Activated B cell treated with CpG ODN at 0.5 μM for 24 hours (primary cell): Measurements from ENCODE around the gene SV2B. TPM values are rescaled to one million over a fixed set of nuclear protein-coding genes. Genes with fewer than 3 reads are reported as not detected.

Experiments
- ATAC-seq: fragments of 200-7000 bp; cut with Tn5 transposase; one replicate; pipeline ENCODE4 v1.10.0; 2021; ENCODE audit warnings: low read depth, mild to moderate bottlenecking, moderate library complexity
- CTCF ChIA-PET: fragments of 350-600 bp; sonication (Branson Sonifier 250); formaldehyde crosslinking; loops from one replicate; lab custom pipeline; 2021; ENCODE audit warnings: antibody characterized with exemption; lab: Charles Lee
- POLR2A ChIA-PET: fragments of 350-600 bp; sonication (Branson Sonifier 250); formaldehyde crosslinking; loops from one replicate; lab custom pipeline; 2021; ENCODE audit warnings: antibody characterized with exemption; lab: Charles Lee
- DNase-seq: peaks from one replicate; pipeline ENCODE4 v3.0.0; 2022
- H3K27ac Mint-ChIP-seq: one replicate; pipeline ENCODE4 v1.8.0; 2020; ENCODE audit warnings: mixed read lengths
- H3K27me3 Mint-ChIP-seq: one replicate; pipeline ENCODE4 v1.8.0; 2021; ENCODE audit warnings: mixed read lengths
- H3K36me3 Mint-ChIP-seq: one replicate; pipeline ENCODE4 v1.8.0; 2021; ENCODE audit warnings: low read depth, mixed read lengths
- H3K4me1 Mint-ChIP-seq: one replicate; pipeline ENCODE4 v1.8.0; 2021; ENCODE audit warnings: mixed read lengths
- H3K4me3 Mint-ChIP-seq: one replicate; pipeline ENCODE4 v1.8.0; 2020; ENCODE audit warnings: mild to moderate bottlenecking, mixed read lengths
- H3K9me3 Mint-ChIP-seq: one replicate; pipeline ENCODE4 v1.8.0; 2020; ENCODE audit warnings: mixed read lengths
- intact Hi-C: fragments of 100-400 bp; cut with micrococcal nuclease; formaldehyde crosslinking; loops from one replicate; pipeline ENCODE4 v1.15.1; 2024
- total RNA-seq: library from RNA; stranded (reverse); gene quantifications from 2 replicates; pipeline ENCODE4 v1.2.3, GENCODE V29; 2022
- TF ChIP-seq, protein P1 (sequence below): fragments of 200-600 bp; IDR thresholded peaks from one replicate; pipeline ENCODE4 v1.8.0; 2022; ENCODE audit warnings: antibody characterized with exemption, mild to moderate bottlenecking

SV2B gene
- total RNA-seq, 1 donor from 2014 or later = not detected

DNA sequence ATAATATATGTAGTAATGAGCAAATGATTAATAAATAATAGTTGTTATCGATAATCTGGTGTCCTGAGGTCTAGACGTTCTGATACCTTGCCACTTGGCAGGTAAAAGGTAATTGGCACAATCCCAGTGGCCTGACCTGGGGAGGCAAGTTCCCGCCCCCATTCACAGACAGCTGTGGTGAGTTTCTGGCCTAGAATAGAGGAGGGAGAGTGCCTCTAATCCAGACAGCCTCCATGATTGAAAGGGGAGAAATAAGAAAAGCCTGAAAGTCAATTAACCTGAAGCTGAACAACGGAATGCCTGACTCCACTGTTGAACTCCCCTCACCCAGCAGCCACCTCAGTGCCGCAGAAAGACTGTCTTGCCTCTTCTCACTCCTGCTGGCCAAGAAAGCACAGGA is 38.1 kb upstream of the SV2B start:
- CTCF ChIA-PET = no interaction called here
- Mint-ChIP-seq H3K27me3 (peaks cover 21% of the 10 kb centered on the region), H3K27ac (no peak overlapping the region), H3K36me3 (no peaks in the 10 kb centered on the region), H3K9me3 (peaks cover 9% of the 10 kb centered on the region), H3K4me1 (no peaks in the 10 kb centered on the region), H3K4me3 (no peak overlapping the region)
- DNase-seq (no peak), ATAC-seq (no peak)
- TF ChIP-seq, protein P1, sequence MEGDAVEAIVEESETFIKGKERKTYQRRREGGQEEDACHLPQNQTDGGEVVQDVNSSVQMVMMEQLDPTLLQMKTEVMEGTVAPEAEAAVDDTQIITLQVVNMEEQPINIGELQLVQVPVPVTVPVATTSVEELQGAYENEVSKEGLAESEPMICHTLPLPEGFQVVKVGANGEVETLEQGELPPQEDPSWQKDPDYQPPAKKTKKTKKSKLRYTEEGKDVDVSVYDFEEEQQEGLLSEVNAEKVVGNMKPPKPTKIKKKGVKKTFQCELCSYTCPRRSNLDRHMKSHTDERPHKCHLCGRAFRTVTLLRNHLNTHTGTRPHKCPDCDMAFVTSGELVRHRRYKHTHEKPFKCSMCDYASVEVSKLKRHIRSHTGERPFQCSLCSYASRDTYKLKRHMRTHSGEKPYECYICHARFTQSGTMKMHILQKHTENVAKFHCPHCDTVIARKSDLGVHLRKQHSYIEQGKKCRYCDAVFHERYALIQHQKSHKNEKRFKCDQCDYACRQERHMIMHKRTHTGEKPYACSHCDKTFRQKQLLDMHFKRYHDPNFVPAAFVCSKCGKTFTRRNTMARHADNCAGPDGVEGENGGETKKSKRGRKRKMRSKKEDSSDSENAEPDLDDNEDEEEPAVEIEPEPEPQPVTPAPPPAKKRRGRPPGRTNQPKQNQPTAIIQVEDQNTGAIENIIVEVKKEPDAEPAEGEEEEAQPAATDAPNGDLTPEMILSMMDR = no peak
- POLR2A ChIA-PET = no interaction called here
- intact Hi-C loops = no loop called here

- no peak for DNase-seq
- H3K4me1 Mint-ChIP-seq = no peaks in the 10 kb centered on the region
- no peak for ATAC-seq
- peaks cover 21% of the 10 kb centered on the region for H3K27me3 Mint-ChIP-seq
- TF ChIP-seq, protein P1 = no peak
- no peak overlapping the region for H3K4me3 Mint-ChIP-seq
- H3K9me3 Mint-ChIP-seq = peaks cover 9% of the 10 kb centered on the region
- POLR2A ChIA-PET = no interaction called here
- no peak overlapping the region for H3K27ac Mint-ChIP-seq
- intact Hi-C loops = no loop called here
- CTCF ChIA-PET = no interaction called here
- no peaks in the 10 kb centered on the region for H3K36me3 Mint-ChIP-seq
These were observed 34.6 kb upstream of the SV2B start for GRCh38 chr15:91065505-91065904.

DNA sequence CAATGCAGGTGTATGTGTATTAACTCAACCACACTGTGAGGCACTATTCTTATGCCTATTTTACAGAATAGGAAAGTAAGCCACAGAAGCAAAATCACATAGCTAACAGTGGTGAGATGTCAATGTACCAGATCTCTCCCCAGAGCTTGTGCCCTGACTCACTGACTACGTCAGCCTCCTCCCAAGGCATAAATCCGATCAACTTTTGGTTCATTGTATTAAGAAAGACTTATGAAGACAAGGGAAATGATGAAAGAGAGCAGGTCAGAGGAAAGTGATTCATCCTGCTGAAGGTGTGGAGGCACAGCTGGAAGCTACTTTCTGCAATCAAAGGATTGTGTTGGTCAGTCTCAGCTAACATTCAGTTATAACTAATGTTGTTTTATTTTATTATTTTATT is 33.0 kb upstream of the SV2B start:
- Mint-ChIP-seq H3K9me3 (peaks cover 9% of the 10 kb centered on the region), H3K4me1 (no peaks in the 10 kb centered on the region), H3K4me3 (no peak overlapping the region), H3K36me3 (no peaks in the 10 kb centered on the region), H3K27ac (no peak overlapping the region), H3K27me3 (peaks cover 21% of the 10 kb centered on the region)
- ChIA-PET POLR2A (no interaction called here), CTCF (interaction anchor here (1.1 kb wide), 1 partner anchor 12 kb away, joined by 3 read pairs; no protein-coding TSS in a partner anchor)
- DNase-seq (no peak), ATAC-seq (no peak)
- TF ChIP-seq, protein P1 = no peak
- intact Hi-C loops = no loop called here

GRCh38 chr15:91068436-91068835 is 31.6 kb upstream of the SV2B start:
- no peaks in the 10 kb centered on the region for H3K4me1 Mint-ChIP-seq
- no peak for ATAC-seq
- intact Hi-C loops = no loop called here
- H3K27me3 Mint-ChIP-seq = peaks cover 29% of the 10 kb centered on the region
- H3K27ac Mint-ChIP-seq = no peak overlapping the region
- H3K36me3 Mint-ChIP-seq = no peaks in the 10 kb centered on the region
- POLR2A ChIA-PET = no interaction called here
- TF ChIP-seq, protein P1 = no peak
- H3K9me3 Mint-ChIP-seq = peaks cover 9% of the 10 kb centered on the region
- DNase-seq = no peak
- CTCF ChIA-PET = no interaction called here
- H3K4me3 Mint-ChIP-seq = no peak overlapping the region

GRCh38 chr15:91068966-91069365 is 31.1 kb upstream of the SV2B start:
- no peak for ATAC-seq
- H3K9me3 Mint-ChIP-seq = peaks cover 8% of the 10 kb centered on the region
- DNase-seq = no peak
- TF ChIP-seq, protein P1 = no peak
- H3K4me1 Mint-ChIP-seq = no peaks in the 10 kb centered on the region
- H3K4me3 Mint-ChIP-seq = no peak overlapping the region
- H3K27ac Mint-ChIP-seq = no peak overlapping the region
- peaks cover 29% of the 10 kb centered on the region for H3K27me3 Mint-ChIP-seq
- H3K36me3 Mint-ChIP-seq = no peaks in the 10 kb centered on the region
- CTCF ChIA-PET = no interaction called here
- intact Hi-C loops = no loop called here
- POLR2A ChIA-PET = no interaction called here
